ENCODE results near the gene PM20D1.

- no peak for TF ChIP-seq YY1 (IDR thresholded peaks at IDR 0.05; ENCODE audit: insufficient read depth, insufficient read length)
- TF ChIP-seq ZNF274 (IDR thresholded peaks at IDR 0.05; ENCODE audit: low read depth, low read length) = no peak
- TF ChIP-seq SUZ12 (IDR thresholded peaks at IDR 0.05; ENCODE audit: extremely low read depth, insufficient read depth, insufficient read length) = no peak
Measured at GRCh38 chr1:205804605-205805004, 45.3 kb downstream of the PM20D1 start.

Data from NT2/D1 (cell line).